HG02588 (cell line): ENCODE measurements around the gene THSD7A.

Experiments used
- ATAC-seq: cut with Tn5 transposase; IDR thresholded peaks from one replicate; pipeline ENCODE4 v1.9.1; 2021; ENCODE audit warnings: mild to moderate bottlenecking, moderate library complexity; ENCODE audit not compliant: unreplicated experiment

The THSD7A gene

DNA sequence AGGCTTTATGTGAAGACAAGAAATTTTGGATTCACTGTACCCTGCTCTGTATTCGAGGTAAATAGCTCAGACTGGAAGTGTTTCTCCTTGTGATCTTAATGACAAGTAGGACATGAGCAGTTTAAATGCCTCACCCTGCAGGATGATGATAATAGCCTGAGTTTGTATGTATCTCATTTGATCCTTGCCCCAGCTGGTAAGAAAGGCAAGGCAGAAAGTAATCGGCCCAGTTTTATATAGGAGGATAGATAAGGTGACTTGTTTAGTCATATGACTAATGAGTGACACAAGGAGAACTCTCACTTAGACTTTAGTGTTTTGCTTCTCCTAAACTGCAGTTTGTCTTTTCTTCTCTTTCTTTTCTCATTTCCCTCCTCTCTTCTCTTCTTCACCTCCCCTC lies 485.7 kb downstream of the THSD7A start:
- ATAC-seq, result no peak

- ATAC-seq, result no peak
These were observed 486.4 kb downstream of the THSD7A start for GRCh38 chr7:11345621-11346020.

GRCh38 chr7:11343818-11344413 lies 488.1 kb downstream of the THSD7A start:
- no peak for ATAC-seq

GRCh38 chr7:11343136-11343535 lies 488.9 kb downstream of the THSD7A start:
- no peak for ATAC-seq

- ATAC-seq, result no peak
These were observed 490.6 kb downstream of the THSD7A start for GRCh38 chr7:11341285-11341944.

- ATAC-seq, result no peak
These were observed 495.6 kb downstream of the THSD7A start for GRCh38 chr7:11336432-11336831.

DNA sequence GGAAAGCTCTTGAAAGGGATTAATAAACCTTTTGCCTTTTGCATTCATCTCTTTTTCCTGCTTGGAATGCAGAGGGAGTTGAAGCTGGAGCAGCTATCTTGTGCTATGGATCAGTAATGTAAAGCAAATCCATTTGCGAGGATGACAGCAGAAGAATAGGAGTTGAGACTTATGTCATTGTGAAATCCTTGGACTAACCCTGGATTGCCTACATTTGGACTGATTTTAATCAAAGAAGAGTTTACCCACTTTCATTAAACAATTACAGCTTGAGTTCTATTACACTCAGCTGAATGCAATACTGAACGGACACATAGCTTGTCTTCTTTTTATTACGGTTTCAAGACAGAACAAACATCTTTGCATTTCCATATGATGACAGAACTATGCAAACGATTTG lies 496.1 kb downstream of the THSD7A start:
- no peak for ATAC-seq

DNA sequence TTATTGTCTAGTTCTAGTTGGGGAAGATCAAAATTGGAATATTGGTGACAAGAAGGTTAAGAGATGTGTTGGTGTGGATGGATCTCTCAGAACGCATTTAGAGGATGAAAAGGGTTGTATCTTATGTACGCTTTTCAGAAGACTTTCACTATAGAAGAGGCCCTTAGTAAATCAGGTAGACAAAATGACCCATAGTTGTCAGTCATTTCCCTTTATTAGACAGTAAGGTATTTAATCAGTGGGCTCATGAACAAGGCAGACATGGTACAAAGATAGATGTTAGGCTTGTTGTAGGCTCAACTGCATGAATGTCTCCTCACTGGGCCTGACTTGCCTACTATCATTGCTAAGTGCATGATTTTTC lies 499.2 kb downstream of the THSD7A start:
- peak; percentile 31 for ATAC-seq

GRCh38 chr7:11332186-11332864 lies 499.7 kb downstream of the THSD7A start:
- peak; percentile 97 for ATAC-seq

GRCh38 chr7:11331128-11332102 lies 500.6 kb downstream of the THSD7A start:
- ATAC-seq, result no peak

- ATAC-seq, result no peak
These were observed 501.3 kb downstream of the THSD7A start for GRCh38 chr7:11330717-11331116.

GRCh38 chr7:11330208-11330607 lies 501.8 kb downstream of the THSD7A start:
- ATAC-seq, result no peak

GRCh38 chr7:11329626-11330025 lies 502.4 kb downstream of the THSD7A start:
- ATAC-seq, result no peak

DNA sequence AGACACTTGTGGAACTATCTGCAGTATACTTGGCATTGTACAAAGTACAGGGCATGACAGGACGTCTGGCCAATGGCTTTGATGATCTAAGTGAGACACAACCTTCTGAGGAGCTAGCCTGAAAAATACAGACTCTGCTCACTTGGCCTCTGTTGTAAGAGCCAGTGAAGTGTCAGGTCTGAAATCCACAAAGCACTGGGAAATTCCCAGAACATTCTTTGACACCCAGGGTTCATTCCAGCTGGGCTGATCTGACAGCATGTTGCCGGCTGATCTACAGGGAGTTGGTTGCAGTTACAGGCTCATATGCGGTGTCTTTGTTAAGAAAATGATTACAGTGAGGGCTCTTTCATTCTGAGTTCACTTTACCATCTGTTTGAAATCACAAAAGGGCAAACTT lies 503.7 kb downstream of the THSD7A start:
- no peak for ATAC-seq

DNA sequence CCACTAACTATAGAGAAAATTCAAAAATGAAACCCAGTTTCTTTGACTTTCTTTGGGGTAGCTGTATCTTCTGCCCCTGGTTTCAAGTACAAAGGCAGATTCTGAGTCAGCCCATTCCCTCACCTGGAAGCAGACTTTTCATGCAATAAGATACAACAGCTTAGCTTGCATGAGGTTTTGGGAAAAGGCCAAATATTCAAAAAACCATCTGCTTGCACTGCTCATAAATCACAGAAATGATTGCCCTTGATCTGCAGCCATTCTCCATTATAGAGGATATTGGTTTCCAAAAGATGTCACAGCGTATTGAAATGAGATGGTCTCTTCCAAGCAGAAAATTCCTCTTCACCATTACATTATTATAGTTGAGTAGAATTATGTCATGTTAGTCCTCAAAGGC lies 504.4 kb downstream of the THSD7A start:
- no peak for ATAC-seq
